ENCODE data around the gene TMEM200A. TPM values are rescaled to one million over a fixed set of nuclear protein-coding genes. Genes with fewer than 3 reads are reported as not detected.

The TMEM200A gene
- total RNA-seq, 4 donors from 2014 or later = 0.16 to 0.29 TPM; not detected in 2

DNA sequence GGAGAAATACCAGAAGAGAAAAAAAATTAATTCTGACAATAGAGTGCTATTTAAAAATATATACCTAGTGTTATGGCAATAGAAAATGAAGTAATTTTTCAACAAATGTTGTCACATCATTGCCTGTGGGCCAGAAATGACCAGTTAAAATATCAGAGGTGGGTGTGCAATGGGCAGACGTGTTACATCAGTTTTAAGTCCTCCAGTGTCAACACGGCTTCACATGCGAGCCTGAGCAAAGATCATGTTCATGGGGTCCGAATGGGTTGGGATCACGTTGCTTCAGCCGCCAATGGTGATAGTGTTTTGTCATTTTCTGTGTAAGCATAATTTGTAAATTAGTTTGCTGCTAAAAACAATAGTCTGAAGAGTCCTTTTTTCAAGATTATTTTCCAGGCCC is 27.5 kb downstream of the TMEM200A start:
- intact Hi-C loops (cut with DNase I; ENCODE audit: low total_unique reads) = no loop called here
- Histone ChIP-seq H3K4me1 (no peaks in the 10 kb centered on the region), H3K36me3 (no peaks in the 10 kb centered on the region), H3K27me3 (no peaks in the 10 kb centered on the region), H3K9me3 (no peaks in the 10 kb centered on the region), H3K4me3 (no peak overlapping the region), H3K27ac (no peak overlapping the region)
- DNase-seq (no peak), ATAC-seq (no peak)
- TF ChIP-seq, protein P1, sequence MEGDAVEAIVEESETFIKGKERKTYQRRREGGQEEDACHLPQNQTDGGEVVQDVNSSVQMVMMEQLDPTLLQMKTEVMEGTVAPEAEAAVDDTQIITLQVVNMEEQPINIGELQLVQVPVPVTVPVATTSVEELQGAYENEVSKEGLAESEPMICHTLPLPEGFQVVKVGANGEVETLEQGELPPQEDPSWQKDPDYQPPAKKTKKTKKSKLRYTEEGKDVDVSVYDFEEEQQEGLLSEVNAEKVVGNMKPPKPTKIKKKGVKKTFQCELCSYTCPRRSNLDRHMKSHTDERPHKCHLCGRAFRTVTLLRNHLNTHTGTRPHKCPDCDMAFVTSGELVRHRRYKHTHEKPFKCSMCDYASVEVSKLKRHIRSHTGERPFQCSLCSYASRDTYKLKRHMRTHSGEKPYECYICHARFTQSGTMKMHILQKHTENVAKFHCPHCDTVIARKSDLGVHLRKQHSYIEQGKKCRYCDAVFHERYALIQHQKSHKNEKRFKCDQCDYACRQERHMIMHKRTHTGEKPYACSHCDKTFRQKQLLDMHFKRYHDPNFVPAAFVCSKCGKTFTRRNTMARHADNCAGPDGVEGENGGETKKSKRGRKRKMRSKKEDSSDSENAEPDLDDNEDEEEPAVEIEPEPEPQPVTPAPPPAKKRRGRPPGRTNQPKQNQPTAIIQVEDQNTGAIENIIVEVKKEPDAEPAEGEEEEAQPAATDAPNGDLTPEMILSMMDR (IDR thresholded peaks at IDR 0.05 in 4 of 5, conservative IDR thresholded peaks at IDR 0.05 in 1 of 5) = no peak
- no peak for TF ChIP-seq POLR2A (IDR thresholded peaks at IDR 0.05)
- in situ Hi-C loops (cut with MboI; ENCODE audit: low sequenced_read_pairs in 4 of 4) = no loop called here

DNA sequence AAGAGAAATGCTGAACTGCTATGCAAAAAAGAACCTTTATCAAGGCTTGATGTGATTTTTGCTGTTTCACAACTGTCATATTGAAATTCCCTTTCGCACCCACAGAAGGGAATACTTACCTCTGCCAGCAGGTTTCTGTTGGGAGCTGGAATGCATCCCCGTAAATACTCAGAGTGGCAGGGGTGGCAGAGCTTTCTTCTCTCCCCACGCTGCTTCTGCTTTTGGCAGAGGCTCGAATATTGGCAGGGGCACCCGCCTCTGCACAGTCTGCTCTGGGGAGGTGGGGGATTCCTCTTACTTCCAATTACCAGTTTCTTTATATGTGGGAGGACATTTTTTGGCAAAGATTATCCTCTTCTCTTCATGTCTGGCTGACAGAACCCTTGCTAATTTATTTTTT is 28.4 kb downstream of the TMEM200A start:
- ATAC-seq = no peak
- in situ Hi-C loops (cut with MboI; ENCODE audit: low sequenced_read_pairs in 4 of 4) (no loop called here), intact Hi-C loops (cut with DNase I; ENCODE audit: low total_unique reads) (no loop called here)
- TF ChIP-seq, protein P1 (IDR thresholded peaks at IDR 0.05 in 4 of 5, conservative IDR thresholded peaks at IDR 0.05 in 1 of 5) = no peak
- no peak for TF ChIP-seq POLR2A (IDR thresholded peaks at IDR 0.05)
- DNase-seq = no peak
- Histone ChIP-seq H3K4me3 (no peak overlapping the region), H3K27me3 (no peaks in the 10 kb centered on the region), H3K4me1 (no peaks in the 10 kb centered on the region), H3K9me3 (no peaks in the 10 kb centered on the region), H3K36me3 (no peaks in the 10 kb centered on the region), H3K27ac (no peak overlapping the region)

DNA sequence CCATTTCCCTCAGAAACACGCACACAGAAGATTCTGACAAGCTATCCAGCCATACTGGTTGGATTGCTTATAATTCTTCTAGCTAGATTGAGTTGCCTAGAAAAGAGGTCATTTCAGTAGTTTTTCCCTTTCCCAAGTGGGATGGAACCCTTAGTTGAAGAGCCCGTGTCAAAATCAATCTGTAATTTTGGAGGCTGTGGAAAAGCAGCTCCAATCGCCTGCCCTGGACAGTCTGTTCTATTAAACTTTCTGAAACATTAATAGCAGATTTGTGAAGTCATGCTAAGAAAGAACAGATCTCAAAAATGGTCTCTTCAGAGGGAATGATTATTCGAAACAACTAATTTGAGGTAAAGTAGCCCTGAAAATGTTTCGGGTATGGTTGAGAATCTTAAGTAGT is 29.3 kb downstream of the TMEM200A start:
- ATAC-seq = no peak
- no peak for DNase-seq
- Histone ChIP-seq H3K36me3 (no peaks in the 10 kb centered on the region), H3K4me1 (no peaks in the 10 kb centered on the region), H3K9me3 (no peaks in the 10 kb centered on the region), H3K27ac (no peak overlapping the region), H3K27me3 (no peaks in the 10 kb centered on the region), H3K4me3 (no peak overlapping the region)
- intact Hi-C loops (cut with DNase I; ENCODE audit: low total_unique reads) (no loop called here), in situ Hi-C loops (cut with MboI; ENCODE audit: low sequenced_read_pairs in 4 of 4) (no loop called here)
- TF ChIP-seq, protein P1 (IDR thresholded peaks at IDR 0.05 in 4 of 5, conservative IDR thresholded peaks at IDR 0.05 in 1 of 5) = no peak
- no peak for TF ChIP-seq POLR2A (IDR thresholded peaks at IDR 0.05)

DNA sequence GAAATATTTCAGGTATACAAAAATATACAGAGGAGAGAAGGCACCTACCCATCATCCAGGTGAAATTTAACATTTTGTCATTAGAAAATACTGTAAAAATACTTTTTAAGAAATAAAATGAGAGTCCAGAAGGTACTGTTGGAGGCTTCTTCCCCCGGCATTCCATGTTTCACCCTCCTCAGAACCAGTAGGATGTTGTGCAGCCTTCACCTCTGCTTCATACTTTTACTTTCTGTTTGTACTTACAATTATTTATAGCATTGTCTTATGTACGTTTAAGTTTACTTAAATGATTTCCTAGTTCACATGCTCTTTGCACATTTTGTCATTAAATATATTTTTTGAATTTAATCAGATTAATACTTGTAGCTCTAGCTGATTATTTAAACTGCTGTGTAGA is 30.9 kb downstream of the TMEM200A start:
- no peak for ATAC-seq
- intact Hi-C loops (cut with DNase I; ENCODE audit: low total_unique reads) = no loop called here
- no peaks in the 10 kb centered on the region for H3K27me3 ChIP-seq
- DNase-seq = no peak
- H3K27ac ChIP-seq = no peak overlapping the region
- in situ Hi-C loops (cut with MboI; ENCODE audit: low sequenced_read_pairs in 4 of 4) = no loop called here
- TF ChIP-seq, protein P1 (IDR thresholded peaks at IDR 0.05 in 4 of 5, conservative IDR thresholded peaks at IDR 0.05 in 1 of 5) = no peak
- TF ChIP-seq POLR2A (IDR thresholded peaks at IDR 0.05) = no peak
- H3K4me1 ChIP-seq = no peaks in the 10 kb centered on the region
- no peaks in the 10 kb centered on the region for H3K36me3 ChIP-seq
- no peaks in the 10 kb centered on the region for H3K9me3 ChIP-seq
- peak overlapping the region in 1 of 4 donors; percentile 4 for H3K4me3 ChIP-seq

DNA sequence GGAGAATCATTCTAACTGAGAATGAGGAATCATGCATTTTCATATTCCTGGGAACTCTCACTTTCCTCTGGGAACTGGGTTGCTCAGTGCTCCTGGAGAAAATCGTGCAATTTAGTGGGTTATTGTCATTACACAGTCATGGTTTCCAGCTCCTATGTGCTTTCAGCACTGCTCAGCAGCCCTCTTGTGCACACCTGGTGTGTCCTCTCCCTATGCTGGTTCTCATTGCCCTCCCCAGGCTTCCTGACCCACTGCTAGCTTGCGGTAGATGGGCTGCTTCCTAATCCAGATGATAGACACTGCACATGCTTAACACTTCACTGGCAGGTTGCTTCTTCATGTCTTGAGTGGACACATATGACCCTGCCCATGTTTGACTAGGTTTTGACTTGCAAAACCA is 39.7 kb downstream of the TMEM200A start:
- Histone ChIP-seq H3K27ac (no peak overlapping the region), H3K9me3 (no peaks in the 10 kb centered on the region), H3K4me1 (no peaks in the 10 kb centered on the region), H3K36me3 (no peaks in the 10 kb centered on the region), H3K27me3 (no peaks in the 10 kb centered on the region), H3K4me3 (no peak overlapping the region)
- no peak for DNase-seq
- TF ChIP-seq POLR2A (IDR thresholded peaks at IDR 0.05) = no peak
- TF ChIP-seq, protein P1 (IDR thresholded peaks at IDR 0.05 in 4 of 5, conservative IDR thresholded peaks at IDR 0.05 in 1 of 5) = no peak
- intact Hi-C loops (cut with DNase I; ENCODE audit: low total_unique reads) (no loop called here), in situ Hi-C loops (cut with MboI; ENCODE audit: low sequenced_read_pairs in 4 of 4) (no loop called here)
- ATAC-seq = no peak
